ENCODE results near the gene TNNI2.

TNNI2 gene

DNA sequence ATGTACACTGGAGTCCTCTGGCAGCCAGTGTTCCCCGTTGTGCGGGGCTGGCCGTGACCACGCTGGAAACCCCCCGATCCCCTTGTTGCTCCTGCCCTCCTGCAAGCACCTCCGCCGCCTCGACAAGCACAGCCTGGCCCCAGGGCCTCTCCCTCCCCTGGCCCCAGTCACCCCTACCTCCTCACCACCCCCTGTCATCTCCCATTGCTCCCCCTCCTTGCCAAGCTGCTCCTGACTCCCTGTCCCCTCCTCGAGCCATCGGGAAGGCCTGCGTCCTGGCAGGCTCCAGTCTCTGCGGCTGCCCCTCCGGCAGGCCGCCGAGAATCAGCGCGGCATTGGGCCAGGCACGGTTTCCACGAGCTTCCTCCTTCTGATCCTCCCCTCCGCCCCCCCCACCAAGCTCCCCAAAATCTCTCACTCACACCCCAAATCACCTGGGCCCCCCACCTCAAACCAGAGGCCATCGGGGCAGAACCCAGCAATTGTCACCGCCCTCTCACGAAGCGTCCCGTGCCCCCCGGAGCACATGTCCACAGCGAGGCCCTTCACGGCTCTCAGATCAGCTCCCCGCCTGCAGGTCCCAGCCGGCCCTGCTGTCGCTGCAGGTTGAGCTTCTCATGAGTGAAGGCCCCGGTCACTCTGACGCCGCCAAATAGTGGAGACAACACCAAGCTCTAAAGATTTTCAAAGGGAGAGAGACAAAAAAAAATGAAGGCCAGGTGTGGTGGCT lies 8.4 kb downstream of the TNNI2 start:
- no peak for DNase-seq

DNA sequence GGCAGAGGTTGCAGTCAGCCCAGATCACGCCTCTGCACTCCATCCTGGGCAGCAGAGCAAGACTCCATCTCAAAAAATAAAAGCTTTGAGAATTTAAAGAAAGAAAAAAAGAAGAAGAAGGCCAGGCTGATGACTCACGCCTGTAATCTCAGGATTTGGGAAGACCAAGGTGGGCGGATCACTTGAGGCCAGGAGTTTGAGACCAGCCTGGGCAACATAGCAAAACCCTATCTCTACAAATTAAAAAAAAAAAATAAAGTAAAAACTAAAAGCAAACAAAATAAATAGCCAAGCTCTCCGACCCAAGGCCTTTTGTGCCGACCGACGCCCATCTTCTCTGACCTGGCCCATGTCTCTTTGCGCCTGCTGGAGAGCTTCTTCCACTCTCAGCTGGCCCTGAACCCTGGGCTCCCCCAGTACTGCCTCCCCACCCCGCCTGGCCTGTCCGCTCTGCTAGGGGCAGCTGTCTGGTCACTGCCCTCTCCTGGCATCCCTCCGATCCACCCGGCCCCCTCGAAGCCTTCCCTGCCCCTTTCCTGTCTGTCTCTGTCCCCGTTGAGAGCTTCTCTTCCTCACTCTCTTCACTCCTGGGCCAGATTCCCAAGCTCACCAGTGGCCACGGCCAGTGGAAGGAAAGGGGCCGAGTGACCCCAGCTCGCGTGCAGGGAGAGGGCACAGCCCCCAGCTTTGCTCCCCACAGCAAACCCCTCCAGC lies 9.3 kb downstream of the TNNI2 start:
- no peak for DNase-seq

DNA sequence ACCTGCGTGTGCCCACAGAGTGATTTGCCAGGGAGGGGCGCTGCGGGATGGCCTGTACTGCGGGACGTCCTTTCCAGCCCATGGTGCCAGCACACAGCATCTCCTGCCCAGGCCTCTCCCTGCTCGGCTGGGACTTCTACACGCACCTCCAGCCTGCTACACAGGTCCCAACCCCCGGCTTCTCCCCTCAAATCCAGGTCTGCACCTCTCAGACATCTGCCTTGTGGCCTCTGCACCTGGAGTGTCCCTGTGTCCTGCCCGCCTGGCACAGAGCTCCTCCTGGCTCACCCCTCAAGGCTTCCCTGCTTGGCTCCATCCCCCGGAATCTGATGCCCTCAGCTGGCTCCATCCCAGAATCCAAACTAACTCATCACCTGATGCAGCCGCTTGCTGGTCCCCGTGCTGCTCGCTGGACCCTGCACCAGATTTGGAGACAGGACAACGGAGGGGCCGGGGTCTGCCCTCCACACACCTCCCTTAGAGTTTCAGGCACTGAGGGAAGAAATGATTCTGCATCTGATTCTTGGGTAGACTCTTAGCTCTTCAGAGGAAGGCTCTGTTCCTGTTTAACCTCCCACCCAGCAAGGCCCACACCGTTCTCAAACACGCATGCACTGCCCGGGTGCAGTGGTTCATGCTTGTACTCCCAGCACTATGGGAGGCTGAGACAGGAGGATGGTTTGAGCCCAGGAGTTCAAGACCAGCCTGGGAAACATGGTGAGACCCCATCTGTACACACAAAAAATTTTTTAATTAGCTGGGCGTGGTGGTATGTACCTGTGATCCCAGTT lies 10.1 kb downstream of the TNNI2 start:
- DNase-seq = no peak

DNA sequence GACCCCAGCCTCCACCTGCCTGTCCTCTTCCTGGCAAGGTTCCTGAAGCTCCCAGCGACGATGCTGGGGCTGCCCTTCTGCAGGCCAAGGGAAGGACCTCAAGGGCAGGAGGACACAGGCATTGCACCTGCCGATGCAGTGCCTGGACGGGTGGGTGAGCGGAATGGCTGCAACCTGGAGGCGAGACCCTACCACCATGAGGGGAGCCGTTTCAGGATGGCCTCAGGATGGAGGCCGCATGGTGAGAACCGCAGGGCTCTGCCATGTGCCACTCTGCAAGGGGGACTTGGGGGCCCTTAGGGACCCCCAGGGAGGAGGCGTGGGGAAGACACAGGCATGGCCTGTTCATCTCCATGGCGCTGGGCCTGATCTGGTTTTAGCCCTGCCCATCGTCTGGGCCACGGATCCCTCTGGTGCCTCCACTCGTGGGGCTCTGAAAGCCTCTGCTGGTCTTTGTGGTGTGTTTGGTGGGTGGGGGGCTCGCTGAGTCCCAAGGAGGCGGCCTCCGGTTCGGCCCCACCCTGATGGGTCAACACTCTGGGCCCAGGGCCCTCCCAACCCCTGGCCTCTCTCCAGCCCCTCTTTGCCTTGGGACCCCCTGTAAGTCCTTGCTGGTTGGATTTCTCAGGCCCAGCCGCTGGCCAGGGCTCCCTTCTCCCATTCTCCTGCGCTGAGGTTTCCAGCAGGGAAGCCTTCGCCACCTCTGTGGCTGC lies 12.8 kb downstream of the TNNI2 start:
- no peak for DNase-seq

DNA sequence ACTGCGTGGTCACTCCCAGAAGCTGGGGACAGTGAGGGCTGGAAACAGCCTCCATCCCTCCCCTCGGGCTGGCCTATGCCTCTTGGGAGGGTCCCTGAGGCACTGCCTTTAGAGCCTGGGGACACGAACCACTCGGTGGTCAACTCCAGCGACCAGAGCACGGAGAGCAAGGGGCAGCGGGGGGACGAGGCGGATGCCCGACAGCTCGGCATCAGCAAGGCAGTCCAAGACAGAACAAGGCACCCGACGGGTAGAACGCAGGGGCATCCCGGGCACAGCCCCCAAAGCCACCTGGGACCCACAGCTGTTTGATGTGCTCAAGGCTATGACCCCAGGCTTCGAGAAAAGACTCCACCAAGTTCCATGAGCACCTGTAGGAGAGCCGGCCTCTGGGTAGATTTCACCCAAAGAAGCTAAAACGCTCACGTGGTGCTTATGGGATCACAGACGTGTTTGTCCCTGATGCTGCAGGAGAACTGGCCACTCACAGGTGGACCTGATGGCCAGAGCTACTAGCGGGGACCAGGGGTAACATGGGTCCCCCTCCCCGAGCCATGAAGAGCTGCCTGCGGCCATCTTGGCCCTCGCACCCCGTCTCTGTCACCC lies 13.6 kb downstream of the TNNI2 start:
- no peak for DNase-seq

DNA sequence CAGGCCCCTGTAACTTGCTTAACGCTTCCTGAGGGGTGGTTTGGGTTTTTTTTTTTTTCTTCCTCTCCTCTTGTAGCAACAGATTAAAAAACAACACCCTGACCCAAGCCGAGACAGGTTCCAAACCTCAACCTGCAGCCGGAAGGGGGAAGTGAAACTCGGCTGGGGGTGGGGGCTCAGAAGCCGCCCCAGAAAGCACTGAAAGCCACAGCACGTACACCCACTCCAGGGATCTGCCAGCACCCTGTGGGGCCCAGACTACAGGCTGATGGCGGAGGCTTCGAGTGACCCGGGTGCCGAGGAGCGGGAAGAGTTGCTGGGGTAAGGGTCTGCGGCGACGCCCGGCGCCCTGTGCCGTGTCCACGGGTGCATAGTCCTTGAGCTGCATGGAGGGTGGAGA lies 14.1 kb downstream of the TNNI2 start, which contains the start of gene LSP1:
Gene LSP1, plus strand, starts transcription at position 208 of the 400 bp plus-strand sequence. Its CDS starts 61 bp downstream, at position 269.
- DNase-seq = no peak

DNA sequence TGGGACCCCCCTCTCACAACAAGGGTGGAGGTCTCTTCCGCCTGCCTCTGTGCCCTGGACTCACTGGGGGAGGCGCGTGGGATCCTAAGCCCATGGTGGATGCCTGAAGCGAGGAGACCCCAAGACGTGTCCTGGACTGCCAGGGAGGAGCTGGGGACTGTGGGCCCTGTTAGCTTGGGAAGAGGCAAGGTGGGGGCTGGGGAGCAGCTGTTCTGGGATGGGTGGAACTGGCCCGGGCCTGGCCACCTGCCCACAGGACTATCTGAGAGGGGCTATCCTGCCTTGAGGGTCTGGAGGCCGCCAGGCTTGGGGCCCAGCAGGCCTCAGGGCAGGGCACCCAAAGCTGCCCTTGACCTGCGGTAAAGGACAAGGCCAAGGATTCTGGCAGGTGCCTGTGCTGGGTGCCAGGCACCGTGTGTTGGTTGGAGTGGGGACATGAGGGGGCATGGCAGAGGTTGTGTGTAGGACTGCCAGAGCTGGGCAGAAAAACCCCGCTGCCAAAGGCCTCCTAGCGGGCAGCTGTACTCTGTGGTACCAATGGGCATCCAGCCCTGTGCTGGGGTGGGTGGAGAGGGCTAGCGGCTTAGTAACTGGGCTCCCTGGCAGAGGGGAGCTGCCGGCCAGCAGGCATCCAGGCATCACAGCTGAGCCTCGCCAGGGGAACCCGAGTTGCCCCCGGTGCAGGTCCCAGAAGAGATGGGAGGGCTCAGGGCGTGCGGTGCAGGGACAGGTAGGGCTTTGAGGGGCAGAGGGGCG lies 14.8 kb downstream of the TNNI2 start:
- DNase-seq = no peak

DNA sequence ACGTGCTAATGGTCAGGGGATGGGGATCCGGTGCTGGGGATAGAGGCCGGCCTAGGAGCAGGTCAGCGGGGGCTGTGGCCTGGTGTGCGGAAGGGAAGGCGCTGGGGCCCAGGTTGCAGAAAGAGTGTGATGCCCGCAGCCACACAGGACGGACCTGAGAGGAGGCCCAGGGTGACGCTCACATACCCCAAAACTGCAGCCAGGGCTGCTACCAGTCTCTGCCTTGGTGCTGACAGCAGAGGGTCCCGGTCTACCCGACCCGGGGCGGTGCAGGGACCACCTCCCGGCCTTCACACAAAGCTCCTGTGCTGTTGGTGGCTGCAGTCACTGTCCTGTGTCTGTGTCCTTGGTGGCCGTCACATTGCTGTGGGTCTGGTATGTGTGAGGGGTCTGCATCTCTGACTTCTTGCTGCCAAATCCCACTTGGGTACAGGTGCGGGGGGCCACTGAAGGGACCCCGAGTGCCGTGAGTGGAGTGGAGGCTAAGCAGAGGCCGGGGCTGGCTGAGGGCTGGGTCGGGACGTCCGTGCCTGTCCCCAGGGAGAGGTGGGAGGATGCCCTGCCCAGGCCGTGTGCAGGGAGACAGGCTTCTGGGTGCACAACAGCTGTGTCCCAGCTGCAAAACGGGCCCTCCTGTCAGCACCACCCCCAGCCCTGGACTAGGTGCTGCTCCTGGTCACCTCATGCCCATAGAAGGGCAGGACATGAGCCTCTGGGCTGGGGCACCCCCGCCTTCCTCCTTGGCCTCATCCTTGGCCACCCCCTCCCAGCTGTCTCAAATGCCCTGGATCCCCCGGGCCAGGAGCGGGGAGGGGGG lies 15.6 kb downstream of the TNNI2 start:
- DNase-seq = no peak

DNA sequence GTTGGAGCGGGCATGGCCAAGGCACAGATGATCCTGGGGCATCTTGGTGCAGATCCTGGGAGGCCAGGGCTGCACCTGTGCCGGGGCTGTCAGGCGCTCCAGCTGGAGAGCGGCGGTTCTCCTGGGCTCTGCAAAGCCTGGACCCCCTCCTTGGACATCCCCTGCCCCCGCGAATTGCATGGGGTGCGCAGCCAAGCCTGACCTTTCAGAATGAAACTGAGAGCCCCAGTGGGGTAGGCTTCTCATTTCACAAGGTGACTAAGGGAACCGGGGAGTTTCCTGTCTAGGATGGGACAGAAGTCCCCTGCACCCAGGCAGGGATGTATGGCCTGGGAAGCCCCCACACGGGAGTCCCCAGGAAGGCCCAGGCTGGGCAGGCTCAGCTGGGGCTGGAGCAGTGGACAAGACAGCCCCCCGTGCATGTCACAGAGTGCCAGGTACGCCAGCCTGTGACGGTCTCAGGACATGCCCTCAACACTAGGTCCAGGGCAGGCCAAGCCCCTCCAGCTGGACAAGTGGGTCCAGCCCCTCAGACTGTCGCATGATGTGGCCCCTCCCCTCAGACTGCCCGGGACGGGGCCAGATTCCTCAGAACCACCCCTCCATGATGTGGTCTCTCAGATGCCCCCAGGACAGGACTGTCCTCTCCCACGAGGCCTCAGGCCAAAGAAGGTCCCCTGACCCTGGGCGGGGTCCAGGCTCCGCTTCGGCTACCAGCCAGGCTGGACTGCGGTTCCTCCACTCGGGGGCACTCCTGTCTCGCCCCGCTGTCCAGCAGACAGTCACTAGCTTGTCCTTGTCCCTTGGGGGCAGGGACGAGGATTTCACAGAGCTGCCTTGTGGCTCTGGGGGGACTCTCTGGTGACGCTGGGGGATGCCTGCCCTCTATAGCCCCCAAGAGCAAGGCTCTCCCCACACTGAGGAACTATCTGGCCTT lies 16.4 kb downstream of the TNNI2 start:
- DNase-seq = no peak

DNA sequence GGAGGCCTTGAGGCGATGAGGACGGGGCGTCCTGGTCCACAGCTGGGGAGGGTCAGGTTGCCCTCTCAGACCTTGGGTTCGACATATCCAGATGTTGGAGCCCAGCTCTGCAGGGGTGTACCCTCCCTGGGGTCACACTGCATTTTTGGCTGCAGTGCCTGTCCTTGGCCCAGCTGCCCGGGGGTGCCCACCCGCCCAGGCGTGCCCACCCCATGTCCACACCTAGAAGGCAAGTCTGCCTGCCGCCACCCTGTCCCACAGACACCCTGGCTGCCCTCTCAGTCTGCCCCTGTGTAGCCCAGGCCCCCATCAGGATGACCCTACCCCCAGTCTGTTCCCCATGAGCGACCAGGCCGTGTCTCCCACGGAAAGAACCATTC lies 17.1 kb downstream of the TNNI2 start:
- DNase-seq = no peak

DNA sequence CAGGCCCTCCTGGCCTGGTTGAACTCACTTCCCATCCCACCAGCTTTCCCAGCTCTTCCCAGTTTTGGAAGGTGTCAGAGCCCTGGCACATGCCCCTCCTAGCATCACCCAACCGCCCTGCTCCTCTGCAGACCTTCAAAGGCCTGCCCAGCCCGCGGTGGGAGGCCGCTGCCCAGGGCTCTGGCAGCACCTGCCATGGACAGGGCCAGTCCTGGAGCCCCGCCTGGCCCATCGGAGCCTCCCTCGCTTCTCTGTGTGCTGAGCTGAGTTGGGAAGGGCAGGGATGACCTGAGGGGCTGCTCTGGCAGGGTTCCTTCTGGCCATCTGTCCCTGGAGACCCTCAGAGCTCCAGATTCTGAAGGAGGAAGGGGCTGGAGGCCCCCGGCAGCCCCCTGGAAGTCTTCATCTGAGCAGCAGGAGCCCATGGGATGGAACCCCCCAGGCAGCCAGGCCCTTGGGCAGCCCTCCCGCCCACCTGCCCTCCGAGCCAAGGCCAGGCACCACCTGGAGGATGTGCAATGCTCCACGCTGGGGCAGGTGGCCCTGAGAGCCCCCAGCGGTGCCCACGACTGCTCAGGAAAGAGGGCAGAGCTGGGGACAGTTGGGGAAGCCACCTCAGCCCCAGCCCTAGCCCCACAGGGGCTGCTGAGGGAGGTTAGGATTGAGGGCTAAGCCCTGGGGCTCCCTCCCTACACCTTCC lies 17.7 kb downstream of the TNNI2 start:
- no peak for DNase-seq

DNA sequence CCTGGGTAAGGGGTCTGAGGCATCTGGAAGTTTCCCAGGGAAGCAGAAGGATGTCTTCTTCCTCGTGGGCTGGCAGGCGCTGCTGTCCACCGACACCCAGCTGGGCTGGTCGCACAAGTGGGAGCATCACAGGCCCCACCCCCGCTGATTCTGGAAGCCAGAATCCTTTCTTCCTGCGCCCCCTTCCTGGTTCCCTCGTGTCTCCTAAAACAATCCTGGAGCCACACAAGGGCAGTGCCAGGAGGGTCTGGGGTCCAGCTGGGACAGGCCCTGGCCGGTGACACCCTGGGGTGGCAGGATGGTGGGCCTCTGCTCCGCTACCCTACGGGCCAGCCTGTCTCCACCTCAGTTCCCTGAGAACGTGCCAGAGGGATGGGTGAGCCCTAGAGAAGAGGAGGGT lies 18.3 kb downstream of the TNNI2 start:
- DNase-seq = no peak

DNA sequence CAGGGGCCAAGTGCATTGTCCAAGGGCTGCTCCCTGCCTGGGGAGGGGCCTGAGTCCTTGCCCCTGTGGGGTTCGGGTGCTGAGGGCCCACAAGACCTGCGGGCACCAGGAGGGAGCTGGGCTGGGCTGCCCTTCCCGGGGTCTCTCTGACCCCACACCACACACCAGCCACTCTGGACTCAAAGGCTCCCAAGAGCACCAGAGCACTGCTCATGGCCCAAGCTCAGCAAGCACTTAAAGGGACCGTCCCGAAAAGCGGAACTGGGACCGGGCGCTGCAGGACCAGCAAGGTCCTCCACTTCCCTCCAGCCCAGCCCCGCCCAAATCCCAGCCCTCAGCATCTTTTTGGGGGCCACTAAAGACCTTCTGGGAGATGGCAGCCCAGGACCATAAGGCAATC lies 19.4 kb downstream of the TNNI2 start:
- no peak for DNase-seq

DNA sequence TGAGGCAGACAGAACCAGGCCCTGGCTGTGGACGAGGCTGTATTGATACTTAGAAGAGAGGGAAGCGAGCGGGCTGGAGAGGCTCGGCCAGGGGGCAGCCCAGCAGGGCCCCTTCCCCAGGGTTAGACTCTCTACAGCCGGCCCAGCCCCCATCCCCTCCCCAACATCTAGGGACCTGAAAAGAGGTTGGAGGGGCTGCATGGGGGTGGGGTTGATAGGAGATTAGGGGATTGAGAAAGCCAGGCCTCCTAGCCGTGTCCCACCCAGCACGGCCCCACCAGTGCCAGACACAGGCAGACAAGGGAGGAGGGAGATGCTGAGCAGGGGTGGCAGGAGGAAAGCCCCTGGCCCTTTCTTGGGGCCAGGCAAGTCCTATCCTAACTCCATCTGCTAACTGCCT lies 19.8 kb downstream of the TNNI2 start:
- no peak for DNase-seq

DNA sequence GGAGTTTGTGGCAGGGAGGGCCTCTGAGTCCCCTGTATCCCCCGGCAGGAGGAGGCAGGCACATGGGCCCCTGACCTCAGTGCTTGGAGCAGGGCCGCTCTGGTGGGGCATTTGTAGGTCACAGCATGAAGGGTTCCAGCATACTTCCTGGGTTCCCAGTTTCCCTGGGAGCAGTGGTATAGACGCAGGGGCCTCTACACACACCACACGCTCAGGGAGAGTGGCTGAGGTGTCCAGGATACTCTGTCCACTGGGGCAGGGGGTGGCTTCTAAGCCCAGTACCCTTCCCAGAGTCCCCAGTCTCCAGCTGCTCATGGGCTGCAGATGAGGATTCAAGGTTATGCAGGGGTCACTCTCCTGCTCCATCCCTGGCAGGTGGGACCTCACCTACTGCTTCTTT lies 20.2 kb downstream of the TNNI2 start:
- no peak for DNase-seq

DNA sequence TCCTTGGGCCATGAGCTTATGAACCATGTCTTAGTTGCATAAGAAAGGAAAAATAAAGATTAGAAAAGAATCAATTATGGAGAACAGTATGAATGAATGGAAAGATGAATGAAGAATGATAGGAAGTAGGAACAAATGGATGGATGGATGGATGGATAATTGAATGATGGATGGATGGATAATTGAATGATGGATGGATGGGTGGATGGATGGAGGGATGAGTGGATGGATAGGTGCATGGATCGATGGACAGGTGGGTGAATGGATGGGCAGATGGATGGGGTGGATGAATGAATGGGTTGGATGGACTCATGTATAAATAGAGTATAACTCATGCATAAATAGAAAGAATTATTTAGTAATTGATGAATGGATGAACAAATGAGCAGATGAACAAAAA lies 21.3 kb downstream of the TNNI2 start:
- DNase-seq = no peak

DNA sequence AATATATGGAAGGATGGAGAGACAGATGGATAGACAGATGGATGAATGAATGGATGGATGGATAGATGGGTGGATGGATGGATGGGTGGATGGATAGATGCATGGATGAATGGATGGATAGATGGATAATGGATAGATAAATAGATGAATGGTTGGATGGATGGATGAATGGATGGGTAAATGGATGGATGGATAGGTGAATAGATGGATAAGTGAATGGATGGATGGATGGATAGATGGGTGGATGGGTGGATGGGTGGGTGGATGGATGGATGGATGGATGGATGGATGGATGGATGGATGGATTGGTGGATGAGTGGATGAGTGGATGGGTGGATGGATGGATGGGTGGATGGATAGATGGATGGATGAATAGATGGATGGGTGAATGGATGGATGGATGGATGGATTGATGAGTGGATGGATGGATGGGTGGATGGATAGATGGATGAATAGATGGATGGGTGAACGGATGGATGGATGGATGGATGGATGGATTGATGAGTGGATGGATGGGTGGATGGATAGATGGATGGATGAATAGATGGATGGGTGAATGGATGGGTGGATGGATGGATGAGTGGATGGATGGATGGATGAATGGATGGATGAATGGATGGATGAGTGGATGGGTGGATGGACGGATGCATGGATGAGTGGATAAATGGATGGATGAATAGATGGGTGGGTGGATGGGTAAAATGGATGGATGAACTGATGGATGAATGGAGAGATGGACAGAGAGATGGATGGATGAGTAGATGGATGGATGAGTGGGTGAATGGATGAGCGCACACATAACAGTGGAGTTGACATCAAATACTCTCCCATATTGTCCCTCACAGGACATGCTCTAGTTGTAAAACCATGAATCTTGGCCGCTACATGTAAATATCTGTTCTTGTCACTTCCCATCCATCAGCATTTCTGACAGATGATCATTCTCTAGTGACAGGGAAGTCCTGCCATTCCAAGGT lies 22.9 kb downstream of the TNNI2 start:
- no peak for DNase-seq

Data from 8988T (cell line).